ENCODE data around the gene SLC25A45.

The SLC25A45 gene
- total RNA-seq = 8.7 to 36.9 reads per million in 2 donors

DNA sequence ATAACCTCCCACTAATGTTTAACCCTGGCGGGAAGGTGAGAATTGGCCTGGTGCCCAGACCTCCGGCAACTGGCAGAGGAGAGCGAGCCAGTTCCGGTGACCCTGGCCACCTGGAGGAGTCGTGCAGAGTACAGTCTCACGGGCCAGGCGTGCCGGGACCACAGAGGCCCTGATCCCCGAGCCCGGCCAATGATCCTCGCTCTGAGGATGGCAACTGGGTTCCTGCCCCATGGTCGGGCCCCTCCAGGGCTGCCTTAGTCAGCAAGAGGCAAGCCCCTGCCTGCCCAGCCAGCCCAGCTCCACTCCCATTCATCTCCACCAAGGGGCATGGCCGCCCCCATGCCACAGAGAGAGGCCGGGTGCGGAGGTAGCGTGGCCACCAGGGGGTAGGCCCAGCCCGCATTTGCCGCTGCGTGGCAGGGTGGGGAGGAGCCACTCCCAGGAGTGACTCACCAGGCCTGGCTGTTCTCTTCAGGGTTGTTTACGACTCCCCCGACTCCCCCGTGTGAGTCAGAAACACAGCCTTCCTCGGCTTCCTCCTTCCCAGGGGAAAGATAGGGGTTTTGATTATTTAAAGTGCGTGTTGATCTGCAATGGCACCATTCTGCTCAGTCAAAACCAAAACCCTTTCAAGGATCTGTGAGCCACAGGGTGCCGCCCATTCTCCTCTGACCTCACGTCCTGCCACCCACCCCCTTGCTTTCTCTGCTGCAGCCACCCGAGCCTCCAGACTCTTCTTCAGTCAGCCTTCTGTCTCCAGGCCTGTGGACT is at the start of gene SLC25A45:
SLC25A45 (minus strand) TSS at position 614 of the 771 bp plus-strand sequence. CDS start 695 bp downstream, outside the sequence.
- peak; percentile 83 for DNase-seq

DNA sequence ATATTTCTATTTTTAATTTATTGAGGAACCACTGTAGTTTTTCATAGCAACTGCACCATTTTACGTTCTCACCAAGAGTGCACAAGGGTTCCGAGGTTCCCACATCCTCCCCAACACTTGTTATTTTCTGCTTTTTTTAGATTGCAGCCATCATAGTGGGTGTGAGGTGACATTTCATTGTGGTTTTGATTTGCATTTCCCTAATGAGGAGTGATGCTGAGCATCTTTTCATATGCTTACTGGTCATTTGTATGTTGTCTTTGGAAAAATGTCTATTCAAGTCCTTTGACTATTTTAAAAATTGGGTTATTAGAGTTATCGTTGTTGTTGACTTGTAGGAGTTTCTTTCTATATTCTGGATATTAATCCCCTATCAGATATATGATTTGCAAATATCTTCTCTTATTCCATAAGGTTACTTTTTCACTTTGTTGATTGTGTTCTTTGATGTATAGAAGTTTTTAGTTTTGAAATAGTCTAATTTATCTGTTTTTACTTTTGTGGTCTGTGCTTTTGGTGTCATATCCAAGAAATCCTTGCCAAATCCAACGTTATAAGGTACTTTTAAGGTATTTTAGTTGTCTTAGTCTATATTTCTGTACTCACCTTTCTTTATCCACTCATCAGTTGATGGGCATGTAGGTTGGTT is 49.1 kb upstream of the SLC25A45 start:
- DNase-seq = no peak

DNA sequence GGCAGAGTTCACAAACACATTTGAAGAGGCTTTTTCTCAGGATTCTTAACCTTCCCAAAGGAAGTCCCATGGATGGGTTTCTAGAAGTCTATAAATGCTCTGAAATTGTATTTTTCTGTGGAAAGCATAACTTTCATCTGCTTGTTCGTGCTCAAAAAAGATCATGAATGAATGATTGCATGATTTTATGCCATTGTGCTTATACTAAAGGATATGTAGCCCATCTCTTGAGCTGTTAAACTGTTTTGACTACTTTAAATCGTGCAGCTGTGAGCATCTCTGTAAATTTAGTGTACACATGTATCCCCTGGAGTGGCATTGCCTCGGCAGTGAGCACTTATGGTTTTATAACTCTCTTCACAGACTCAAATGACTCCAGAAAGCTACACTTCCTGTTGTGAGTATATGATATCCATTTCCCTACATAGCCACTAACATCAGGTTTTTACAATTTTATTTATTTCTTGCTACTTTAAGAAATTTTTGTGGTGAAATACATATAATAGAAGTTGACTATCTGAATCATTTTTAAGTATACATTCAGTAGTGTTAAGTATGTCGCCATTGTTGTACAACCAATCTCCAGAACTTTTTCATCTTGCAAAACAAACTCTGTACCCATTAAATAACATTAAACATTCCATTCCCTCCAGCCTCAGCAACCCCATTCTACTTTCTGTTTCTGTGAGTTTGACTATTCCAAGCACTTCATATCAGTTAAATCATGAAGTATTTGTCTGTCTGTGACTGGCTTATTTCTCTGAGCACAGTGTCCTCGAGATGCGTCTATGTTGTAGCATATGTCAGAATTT is 48.2 kb upstream of the SLC25A45 start:
- no peak for DNase-seq

DNA sequence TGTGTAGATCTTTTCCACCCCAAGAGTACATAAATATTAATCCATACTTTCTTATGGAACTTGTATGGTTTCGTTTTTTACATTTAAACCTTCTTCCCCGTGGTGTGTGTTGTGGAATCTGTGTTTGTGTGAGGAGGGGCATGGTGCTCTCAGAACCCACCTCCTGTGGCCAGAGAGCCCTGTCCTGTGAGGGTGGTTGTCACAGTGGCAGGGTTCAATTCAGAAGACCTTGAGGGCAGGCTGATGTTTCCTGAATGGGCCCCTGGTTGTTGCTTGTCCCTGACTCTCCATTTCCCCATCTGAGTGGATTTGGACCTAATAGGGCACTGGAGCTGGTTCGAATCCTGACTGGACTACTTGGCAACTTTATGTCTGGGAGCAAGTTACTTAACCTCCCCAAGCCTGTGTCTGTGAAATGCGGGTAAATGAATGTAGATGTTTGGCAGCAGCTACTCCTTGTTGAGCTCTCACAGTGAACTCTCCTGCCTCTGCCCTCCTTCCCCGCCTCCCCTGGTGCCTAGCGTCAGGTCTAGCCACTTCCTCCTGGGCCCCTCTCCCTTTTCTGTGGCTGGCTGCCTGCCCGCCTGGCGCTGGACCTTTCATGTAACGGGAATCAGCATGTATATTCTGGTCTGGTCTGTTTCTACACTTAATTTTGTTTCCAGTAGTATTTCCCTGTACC is 47.4 kb upstream of the SLC25A45 start:
- DNase-seq = no peak

DNA sequence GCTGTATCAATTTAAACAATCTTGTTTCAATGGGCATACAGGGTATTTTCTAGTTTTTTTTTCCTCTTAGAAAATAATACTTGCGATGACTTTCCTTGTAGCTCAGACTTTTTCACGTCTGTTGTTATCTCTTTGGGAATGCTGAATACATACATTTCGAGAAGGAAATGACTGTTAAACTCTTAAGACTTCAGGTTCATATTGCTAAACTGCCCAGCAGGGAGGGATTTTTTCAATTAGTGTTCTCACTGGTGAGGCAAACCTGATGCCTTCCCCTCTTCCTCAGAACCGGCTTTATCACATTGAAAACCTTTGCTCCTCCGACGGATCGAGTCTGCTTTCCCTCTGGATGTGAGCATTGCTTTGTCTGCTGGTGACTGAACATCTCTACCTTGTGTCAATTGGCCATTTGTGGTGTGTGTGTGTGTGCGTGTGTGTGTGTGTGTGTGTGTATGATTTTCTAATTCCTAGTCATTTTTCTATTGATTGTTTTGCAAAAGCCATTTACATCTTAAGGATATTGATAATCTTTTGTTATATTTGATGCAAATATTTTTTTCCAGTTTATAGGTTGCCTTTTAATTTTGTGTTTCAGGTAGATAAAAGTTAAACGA is 46.7 kb upstream of the SLC25A45 start:
- no peak for DNase-seq

- DNase-seq = no peak
Measured at GRCh38 chr11:65428578-65429067, 46.2 kb upstream of the SLC25A45 start.

DNA sequence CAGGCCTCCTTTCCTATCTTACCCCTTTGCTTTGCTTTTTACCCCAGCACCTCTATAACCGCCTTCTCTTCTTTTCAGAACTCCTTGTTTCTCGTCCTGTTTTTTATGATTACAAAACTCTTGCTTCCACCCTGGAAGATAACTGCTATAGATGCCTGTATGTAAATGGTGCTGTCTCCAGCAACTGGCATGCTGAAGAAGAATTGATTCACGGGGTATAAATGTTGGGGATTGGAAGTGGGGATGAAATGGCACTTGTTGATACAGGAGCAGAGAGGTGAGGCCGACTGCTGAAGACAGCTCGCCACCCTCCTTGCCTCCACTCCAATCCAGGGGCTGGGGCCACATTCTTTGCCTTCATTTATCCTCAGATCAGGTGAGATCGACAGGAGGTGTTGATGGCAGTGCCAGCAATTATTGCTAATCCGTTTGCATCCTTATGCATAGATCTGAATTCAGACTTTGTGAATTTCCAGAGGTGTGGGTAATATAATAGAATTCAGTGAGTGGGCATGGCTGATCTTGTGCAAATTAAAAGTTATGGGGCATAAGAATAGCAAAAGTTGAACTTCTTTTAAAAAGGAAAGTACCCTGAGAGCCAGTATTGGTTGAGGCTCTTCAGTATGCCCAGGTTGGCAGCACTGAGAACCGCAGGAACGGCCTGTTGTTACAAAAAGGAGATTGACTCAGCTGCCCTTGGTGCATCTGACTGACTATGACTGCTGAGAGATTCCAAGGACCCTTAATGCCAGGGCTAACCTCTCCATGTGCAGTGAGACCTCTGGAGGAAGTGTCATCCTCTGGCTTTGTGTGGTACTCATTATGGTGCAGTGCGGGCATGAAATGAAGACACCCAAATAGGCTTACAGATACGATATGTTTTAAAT is 45.5 kb upstream of the SLC25A45 start:
- DNase-seq = no peak

DNA sequence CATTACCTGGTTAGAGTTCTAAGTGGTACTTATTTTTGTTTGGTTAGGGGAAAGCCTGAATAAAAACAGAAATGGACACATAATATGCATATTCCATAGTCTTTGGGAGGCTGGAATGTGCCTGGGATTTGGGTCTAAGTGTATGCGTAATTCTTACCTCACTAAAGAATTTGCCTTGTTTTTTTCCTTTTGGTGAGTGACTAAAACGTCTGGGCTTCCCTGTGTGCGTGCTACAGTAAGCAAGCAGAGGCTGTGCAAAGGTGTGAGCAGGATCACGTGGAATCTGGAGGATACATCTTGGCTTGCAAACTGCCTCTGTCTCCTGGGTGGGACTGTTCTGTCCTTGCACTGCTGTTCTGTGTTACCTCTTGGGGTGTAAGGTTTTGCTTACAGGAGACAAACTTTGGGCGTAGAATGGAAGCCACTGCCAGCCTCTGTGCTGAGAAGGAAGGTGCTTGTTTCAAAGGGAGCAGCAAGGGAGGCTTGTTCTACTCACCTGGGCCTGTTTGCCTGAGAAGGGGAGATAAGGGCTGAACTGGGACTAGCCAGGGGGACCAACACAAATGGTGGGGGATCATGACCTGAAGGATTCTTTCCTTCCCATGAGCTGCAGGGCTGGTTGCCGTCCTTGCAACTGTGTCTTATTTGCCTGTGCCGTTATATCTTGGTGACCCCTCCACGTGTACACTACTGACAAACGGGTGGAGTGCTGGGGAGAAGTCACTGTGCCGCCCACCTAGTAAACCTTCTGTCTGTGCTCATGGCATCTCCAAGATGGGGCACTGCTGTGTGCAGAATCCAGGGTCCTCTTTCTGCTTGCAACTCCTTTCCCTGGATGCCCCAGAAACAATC is 44.6 kb upstream of the SLC25A45 start:
- no peak for DNase-seq

- DNase-seq = no peak
Measured at GRCh38 chr11:65425971-65426838, 43.8 kb upstream of the SLC25A45 start.

DNA sequence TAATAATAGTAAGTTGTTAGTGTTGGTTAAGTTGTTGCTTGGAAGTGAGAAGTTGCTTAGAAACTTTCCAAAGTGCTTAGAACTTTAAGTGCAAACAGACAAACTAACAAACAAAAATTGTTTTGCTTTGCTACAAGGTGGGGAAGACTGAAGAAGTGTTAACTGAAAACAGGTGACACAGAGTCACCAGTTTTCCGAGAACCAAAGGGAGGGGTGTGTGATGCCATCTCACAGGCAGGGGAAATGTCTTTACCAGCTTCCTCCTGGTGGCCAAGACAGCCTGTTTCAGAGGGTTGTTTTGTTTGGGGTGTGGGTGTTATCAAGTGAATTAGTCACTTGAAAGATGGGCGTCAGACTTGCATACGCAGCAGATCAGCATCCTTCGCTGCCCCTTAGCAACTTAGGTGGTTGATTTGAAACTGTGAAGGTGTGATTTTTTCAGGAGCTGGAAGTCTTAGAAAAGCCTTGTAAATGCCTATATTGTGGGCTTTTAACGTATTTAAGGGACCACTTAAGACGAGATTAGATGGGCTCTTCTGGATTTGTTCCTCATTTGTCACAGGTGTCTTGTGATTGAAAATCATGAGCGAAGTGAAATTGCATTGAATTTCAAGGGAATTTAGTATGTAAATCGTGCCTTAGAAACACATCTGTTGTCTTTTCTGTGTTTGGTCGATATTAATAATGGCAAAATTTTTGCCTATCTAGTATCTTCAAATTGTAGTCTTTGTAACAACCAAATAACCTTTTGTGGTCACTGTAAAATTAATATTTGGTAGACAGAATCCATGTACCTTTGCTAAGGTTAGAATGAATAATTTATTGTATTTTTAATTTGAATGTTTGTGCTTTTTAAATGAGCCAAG is 42.9 kb upstream of the SLC25A45 start:
- DNase-seq = peak; percentile 68

DNA sequence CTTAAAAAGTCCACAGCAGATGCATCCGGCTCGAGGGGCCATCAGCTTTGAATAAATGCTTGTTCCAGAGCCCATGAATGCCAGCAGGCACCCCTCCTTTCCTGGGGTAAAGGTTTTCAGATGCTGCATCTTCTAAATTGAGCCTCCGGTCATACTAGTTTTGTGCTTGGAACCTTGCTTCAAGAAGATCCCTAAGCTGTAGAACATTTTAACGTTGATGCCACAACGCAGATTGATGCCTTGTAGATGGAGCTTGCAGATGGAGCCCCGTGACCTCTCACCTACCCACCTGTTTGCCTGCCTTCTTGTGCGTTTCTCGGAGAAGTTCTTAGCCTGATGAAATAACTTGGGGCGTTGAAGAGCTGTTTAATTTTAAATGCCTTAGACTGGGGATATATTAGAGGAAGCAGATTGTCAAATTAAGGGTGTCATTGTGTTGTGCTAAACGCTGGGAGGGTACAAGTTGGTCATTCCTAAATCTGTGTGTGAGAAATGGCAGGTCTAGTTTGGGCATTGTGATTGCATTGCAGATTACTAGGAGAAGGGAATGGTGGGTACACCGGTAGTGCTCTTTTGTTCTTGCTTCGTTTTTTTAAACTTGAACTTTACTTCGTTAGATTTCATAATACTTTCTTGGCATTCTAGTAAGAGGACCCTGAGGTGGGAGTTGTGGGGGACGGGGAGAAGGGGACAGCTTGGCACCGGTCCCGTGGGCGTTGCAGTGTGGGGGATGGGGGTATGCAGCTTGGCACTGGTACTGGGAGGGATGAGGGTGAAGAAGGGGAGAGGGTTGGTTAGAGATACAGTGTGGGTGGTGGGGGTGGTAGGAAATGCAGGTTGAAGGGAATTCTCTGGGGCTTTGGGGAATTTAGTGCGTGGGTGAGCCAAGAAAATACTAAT is 42.0 kb upstream of the SLC25A45 start:
- DNase-seq = peak; percentile 41

GRCh38 chr11:65423516-65424204 is 41.2 kb upstream of the SLC25A45 start:
- DNase-seq = no peak

DNA sequence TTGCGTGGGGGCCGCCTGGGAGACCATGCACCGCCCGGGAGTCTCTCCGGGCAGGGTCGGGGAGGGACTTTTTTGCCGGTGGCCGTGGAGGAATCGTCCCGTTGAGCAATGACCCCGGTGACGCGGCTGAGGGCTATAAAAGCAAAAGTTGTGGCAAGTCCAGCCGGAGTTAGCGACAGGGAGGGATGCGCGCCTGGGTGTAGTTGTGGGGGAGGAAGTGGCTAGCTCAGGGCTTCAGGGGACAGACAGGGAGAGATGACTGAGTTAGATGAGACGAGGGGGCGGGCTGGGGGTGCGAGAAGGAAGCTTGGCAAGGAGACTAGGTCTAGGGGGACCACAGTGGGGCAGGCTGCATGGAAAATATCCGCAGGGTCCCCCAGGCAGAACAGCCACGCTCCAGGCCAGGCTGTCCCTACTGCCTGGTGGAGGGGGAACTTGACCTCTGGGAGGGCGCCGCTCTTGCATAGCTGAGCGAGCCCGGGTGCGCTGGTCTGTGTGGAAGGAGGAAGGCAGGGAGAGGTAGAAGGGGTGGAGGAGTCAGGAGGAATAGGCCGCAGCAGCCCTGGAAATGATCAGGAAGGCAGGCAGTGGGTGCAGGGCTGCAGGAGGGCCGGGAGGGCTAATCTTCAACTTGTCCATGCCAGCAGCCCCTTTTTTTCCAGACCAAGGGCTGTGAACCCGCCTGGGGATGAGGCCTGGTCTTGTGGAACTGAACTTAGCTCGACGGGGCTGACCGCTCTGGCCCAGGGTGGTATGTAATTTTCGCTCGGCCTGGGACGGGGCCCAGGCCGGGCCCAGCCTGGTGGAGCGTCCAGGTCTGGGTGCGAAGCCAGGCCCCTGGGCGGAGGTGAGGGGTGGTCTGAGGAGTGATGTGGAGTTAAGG is 40.4 kb upstream of the SLC25A45 start, which contains the start of gene NEAT1:
NEAT1 (plus strand) TSS at position 166 of the 883 bp plus-strand sequence.
- DNase-seq = peak; percentile 82

DNA sequence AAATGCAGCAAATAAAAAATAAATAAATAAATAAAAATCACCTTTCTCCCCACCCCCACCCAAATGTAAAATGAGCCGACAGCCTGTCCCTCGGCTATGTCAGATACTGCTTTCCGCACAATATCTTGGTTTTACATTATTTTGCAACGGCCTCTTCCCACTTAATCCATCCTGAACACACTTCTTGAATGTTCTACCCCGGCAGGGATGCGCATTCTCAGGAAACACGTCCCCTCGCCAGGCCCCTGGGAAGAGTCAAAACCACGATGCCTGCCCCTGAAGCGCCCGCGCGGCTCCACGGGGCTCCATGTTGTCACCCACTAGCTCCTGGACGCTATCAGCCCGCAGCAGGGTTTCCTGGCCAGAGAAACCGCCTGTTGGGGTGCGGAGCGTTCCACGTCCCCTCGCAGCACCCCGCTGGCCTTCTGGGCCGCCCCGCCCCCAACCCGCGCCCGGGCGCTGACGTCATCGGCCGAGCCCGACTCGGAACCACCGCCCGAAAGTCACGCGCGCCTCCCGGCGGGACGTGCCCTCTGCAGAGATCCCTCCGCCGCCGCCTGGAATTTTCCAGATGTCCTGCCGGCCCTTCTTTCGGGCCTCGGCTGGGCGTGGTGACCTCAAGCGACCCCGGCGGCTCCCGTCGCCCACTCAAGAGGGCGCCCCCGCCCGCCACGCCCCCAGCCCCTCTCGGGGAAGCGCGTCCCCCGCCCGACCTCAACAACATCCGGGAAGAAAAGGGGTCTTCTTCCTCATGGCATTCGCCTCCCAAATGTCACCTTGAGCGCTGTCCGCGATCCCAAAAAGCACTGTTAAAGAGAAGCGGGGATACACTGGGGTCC is 39.6 kb upstream of the SLC25A45 start:
- DNase-seq = peak; percentile 81
